ENCODE data around the gene SPTBN1. TPM values are rescaled to one million over a fixed set of nuclear protein-coding genes. Genes with fewer than 3 reads are reported as not detected.

Gene SPTBN1
- total RNA-seq, 1 experiment from 2014 or later: 202 TPM

- no peak overlapping the region for H3K27ac ChIP-seq (ENCODE audit: low read length)
- H3K9ac ChIP-seq (ENCODE audit: low read length): no peak overlapping the region
- no peak for ATAC-seq
- no peak overlapping the region for H3K4me3 ChIP-seq (ENCODE audit: low read length)
- H4K20me1 ChIP-seq (ENCODE audit: low read length): 0 out of 2 replicates have a peak, but pooled peaks cover 6% of the 10 kb centered on the region
- CTCF ChIA-PET: no interaction called here
- no peaks in the 10 kb centered on the region for H3F3A ChIP-seq (ENCODE audit: low read length, unreplicated experiment)
- H3K4me2 ChIP-seq (ENCODE audit: low read length): no peak overlapping the region
- intact Hi-C loops (cut with micrococcal nuclease): loop anchor here (5.0 kb wide), 1 partner anchor 550 kb away; no protein-coding TSS in a partner anchor
- no peaks in the 10 kb centered on the region for H3K79me2 ChIP-seq (ENCODE audit: low read length)
- H2AFZ ChIP-seq (ENCODE audit: low read length): no peak overlapping the region
- no peaks in the 10 kb centered on the region for H3K4me1 ChIP-seq (ENCODE audit: insufficient read depth, low read length)
- BruUV-seq (replicated peaks): no TSS peak
- POLR2A ChIA-PET (ENCODE audit: unreplicated experiment): no interaction called here
- H3K9me2 ChIP-seq (replicated peaks; ENCODE audit: low read length): no peaks in the 10 kb centered on the region
- TF ChIP-seq CTCF (conservative IDR thresholded peaks at IDR 0.05; ENCODE audit: low read depth, low read length): no peak
- TF ChIP-seq EZH2phosphoT487 (IDR thresholded peaks at IDR 0.05; ENCODE audit: borderline replicate concordance, low read length): no peak
- no peak for TF ChIP-seq EZH2 (IDR thresholded peaks at IDR 0.05; ENCODE audit: low read length, unreplicated experiment)
- no peaks in the 10 kb centered on the region for H3K9me3 ChIP-seq (ENCODE audit: low read length)
- peaks cover 96% of the 10 kb centered on the region for H3K36me3 ChIP-seq (ENCODE audit: low read depth, low read length)
- H3K27me3 ChIP-seq (ENCODE audit: low read length): no peaks in the 10 kb centered on the region
- no peak for DNase-seq
These were observed 200.7 kb downstream of the SPTBN1 start for GRCh38 chr2:54656863-54657262.

GRCh38 chr2:54657664-54658083 lies 201.5 kb downstream of the SPTBN1 start:
- ChIA-PET POLR2A (ENCODE audit: unreplicated experiment) (no interaction called here), CTCF (interaction anchor here (1.4 kb wide), 1 partner anchor 242 kb away, joined by 3 read pairs; no protein-coding TSS in a partner anchor)
- no peak overlapping the region for H3K4me2 ChIP-seq (ENCODE audit: low read length)
- no peaks in the 10 kb centered on the region for H3K9me3 ChIP-seq (ENCODE audit: low read length)
- ATAC-seq (peak; percentile 84), DNase-seq (peak; percentile 66)
- H3F3A ChIP-seq (ENCODE audit: low read length, unreplicated experiment): no peaks in the 10 kb centered on the region
- no peaks in the 10 kb centered on the region for H3K9me2 ChIP-seq (replicated peaks; ENCODE audit: low read length)
- intact Hi-C loops (cut with micrococcal nuclease): loop anchor here (5.0 kb wide), 1 partner anchor 550 kb away; no protein-coding TSS in a partner anchor
- no peaks in the 10 kb centered on the region for H3K4me1 ChIP-seq (ENCODE audit: insufficient read depth, low read length)
- H4K20me1 ChIP-seq (ENCODE audit: low read length): 0 out of 2 replicates have a peak, but pooled peaks cover 1% of the 10 kb centered on the region
- no peaks in the 10 kb centered on the region for H3K79me2 ChIP-seq (ENCODE audit: low read length)
- no peak overlapping the region for H2AFZ ChIP-seq (ENCODE audit: low read length)
- no peak for TF ChIP-seq EZH2 (IDR thresholded peaks at IDR 0.05; ENCODE audit: low read length, unreplicated experiment)
- TF ChIP-seq CTCF (conservative IDR thresholded peaks at IDR 0.05; ENCODE audit: low read depth, low read length): peak; percentile 68
- no peak overlapping the region for H3K27ac ChIP-seq (ENCODE audit: low read length)
- no peaks in the 10 kb centered on the region for H3K27me3 ChIP-seq (ENCODE audit: low read length)
- BruUV-seq (replicated peaks): no TSS peak
- no peak overlapping the region for H3K4me3 ChIP-seq (ENCODE audit: low read length)
- no peak overlapping the region for H3K9ac ChIP-seq (ENCODE audit: low read length)
- peaks cover 96% of the 10 kb centered on the region for H3K36me3 ChIP-seq (ENCODE audit: low read depth, low read length)

- Histone ChIP-seq H3K36me3 (ENCODE audit: low read depth, low read length) (peaks cover 95% of the 10 kb centered on the region), H2AFZ (ENCODE audit: low read length) (no peak overlapping the region), H3K9me2 (replicated peaks; ENCODE audit: low read length) (no peaks in the 10 kb centered on the region), H4K20me1 (ENCODE audit: low read length) (no peaks in the 10 kb centered on the region), H3K27me3 (ENCODE audit: low read length) (no peaks in the 10 kb centered on the region), H3K9me3 (ENCODE audit: low read length) (no peaks in the 10 kb centered on the region), H3K4me3 (ENCODE audit: low read length) (no peak overlapping the region), H3K9ac (ENCODE audit: low read length) (no peak overlapping the region), H3K27ac (ENCODE audit: low read length) (no peak overlapping the region), H3K79me2 (ENCODE audit: low read length) (no peaks in the 10 kb centered on the region), H3F3A (ENCODE audit: low read length, unreplicated experiment) (no peaks in the 10 kb centered on the region), H3K4me1 (ENCODE audit: insufficient read depth, low read length) (no peaks in the 10 kb centered on the region), H3K4me2 (ENCODE audit: low read length) (no peak overlapping the region)
- intact Hi-C loops (cut with micrococcal nuclease): loop anchor here (5.0 kb wide), 1 partner anchor 551 kb away; no protein-coding TSS in a partner anchor
- ATAC-seq (no peak; the same call in 1 of the 2 replicates), DNase-seq (no peak)
- ChIA-PET CTCF (interaction anchor here (1.4 kb wide), 1 partner anchor 241 kb away, joined by 3 read pairs; no protein-coding TSS in a partner anchor), POLR2A (ENCODE audit: unreplicated experiment) (no interaction called here)
- no TSS peak for BruUV-seq (replicated peaks)
- TF ChIP-seq EZH2 (IDR thresholded peaks at IDR 0.05; ENCODE audit: low read length, unreplicated experiment) (no peak), EZH2phosphoT487 (IDR thresholded peaks at IDR 0.05; ENCODE audit: borderline replicate concordance, low read length) (no peak), CTCF (conservative IDR thresholded peaks at IDR 0.05; ENCODE audit: low read depth, low read length) (no peak)
These were observed 202.5 kb downstream of the SPTBN1 start for GRCh38 chr2:54658564-54659071.

All from PC-3 (cell line).